GM10847 (cell line): ENCODE measurements around the gene OR6P1.

Experiments used
- POLR2A ChIP-seq: IDR thresholded peaks from 2 replicates; pipeline ENCODE4 v1.6.1; 2011; ENCODE audit not compliant: insufficient read length; ENCODE audit errors: extremely low read depth

The OR6P1 gene, protein sequence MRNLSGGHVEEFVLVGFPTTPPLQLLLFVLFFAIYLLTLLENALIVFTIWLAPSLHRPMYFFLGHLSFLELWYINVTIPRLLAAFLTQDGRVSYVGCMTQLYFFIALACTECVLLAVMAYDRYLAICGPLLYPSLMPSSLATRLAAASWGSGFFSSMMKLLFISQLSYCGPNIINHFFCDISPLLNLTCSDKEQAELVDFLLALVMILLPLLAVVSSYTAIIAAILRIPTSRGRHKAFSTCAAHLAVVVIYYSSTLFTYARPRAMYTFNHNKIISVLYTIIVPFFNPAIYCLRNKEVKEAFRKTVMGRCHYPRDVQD

DNA sequence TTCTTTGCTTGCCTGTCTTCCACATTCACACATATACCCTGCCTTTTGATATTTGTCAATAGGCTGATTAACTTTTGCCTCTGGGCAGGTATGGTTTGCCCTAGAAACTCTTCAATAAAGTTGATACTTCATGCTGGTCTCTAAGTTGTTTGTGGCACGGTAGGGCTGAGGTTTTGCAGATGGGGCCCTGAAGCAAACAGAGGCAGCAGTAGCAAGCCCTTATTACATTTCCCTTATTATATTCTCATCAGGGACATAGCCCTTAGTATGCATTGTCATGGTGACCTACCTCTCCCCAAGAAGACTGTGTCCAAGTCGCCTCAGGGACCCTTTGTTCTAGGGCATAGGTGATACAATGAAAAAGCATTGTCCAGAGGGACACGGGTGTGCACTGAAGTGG, at the start of gene OR6P1:
Gene OR6P1, minus strand, starts transcription at position 101 of the 400 bp plus-strand sequence. CDS start 6,976 bp downstream, outside the sequence.
- TF ChIP-seq POLR2A: no peak

DNA sequence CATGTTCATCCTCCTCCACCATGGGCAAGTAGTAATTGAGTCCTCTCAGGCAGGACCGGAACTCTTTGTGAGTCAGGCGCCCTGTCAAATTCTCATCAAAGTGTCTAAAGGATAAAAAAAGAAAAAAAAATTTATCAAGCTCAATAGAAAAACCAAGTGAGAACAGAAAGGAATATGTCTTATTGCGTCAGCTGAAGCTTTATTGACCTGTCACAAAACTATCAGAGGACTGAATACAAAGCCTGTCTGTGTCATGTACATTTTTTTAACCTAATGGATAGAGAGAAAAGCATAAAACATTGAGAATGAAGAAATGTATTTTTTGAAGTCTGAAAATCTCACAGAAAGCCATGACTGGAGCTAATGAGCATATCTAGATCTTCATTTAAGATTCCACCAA, 43.4 kb upstream of the OR6P1 start:
- TF ChIP-seq POLR2A: no peak

DNA sequence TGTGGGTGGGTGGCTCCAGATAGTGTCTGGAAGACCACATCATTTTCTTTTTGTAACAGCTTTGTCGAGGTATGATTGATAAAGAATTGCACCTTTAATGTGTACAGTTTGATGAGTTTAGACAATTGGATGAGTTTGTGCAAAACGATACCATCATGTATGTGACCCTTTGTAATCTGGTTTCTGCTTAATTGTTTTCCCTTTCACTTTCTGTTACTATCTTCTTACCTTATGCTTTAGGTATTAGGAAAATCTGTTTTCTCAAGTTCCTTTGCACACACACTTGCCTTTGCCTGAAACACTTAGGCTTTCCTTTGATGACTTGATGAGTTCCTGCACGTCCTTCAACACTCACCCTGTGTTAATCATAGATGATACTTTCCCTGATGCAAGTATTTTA, 41.5 kb upstream of the OR6P1 start:
- TF ChIP-seq POLR2A: no peak

DNA sequence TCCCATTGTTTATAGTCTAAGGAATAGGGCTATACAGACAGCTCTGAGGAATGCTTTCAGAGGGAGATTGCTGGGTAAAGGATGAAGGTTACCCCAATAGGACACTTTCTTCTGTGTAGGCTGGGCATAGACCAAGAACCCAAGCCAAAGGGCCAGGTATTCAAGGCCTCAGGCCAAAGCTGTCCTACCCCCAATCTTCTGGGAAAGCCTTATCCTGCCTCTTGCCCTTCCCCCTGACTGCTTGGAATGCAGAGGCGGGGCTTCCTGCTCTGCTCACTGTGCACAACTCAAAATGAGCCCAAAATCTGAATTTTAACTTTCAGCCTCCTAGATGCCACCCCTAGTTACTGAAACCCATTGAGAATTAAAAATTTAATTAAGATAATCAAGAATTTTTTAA, 36.9 kb upstream of the OR6P1 start:
- no peak for TF ChIP-seq POLR2A

DNA sequence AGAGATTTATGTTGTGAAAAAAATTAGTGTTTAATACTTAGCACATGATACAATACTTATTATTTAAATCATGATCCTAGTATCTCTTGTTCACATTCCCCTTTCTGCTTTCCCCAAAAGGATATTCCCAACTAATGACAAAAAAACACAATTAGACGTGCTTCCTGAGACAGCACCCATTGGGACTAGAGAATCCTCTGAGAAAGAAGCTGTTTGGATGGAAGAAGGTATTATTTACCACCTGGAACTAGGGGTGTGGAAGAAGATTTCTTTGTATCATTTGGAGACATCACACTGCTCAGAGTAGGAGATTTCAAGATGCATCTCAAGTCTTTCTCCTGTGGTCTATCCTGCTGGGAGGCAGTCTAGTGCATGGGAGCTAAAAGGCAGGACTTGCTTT, 34.6 kb upstream of the OR6P1 start, which contains the start of gene OR10Z1:
Gene OR10Z1, plus strand, starts transcription at position 301 of the 400 bp plus-strand sequence. CDS start 1,171 bp downstream, outside the sequence.
- no peak for TF ChIP-seq POLR2A

DNA sequence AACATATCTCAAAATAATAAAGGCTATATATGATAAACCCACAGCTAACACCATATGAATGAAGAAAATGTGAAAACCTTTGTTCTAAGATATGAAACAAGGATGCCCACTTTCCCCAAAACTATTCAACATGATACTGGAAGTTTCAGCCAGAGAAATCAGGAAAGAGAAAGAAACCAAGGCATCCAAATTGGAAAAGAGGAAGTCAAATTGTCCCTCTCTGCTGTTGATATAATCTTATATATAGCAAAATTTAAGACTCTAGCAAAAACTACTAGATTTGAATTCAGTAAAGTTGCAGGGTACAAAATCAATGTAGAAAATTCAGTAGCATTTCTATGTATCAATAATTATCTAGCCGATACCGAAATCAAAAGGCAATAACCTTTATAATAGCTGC, 30.4 kb upstream of the OR6P1 start:
- TF ChIP-seq POLR2A: no peak

DNA sequence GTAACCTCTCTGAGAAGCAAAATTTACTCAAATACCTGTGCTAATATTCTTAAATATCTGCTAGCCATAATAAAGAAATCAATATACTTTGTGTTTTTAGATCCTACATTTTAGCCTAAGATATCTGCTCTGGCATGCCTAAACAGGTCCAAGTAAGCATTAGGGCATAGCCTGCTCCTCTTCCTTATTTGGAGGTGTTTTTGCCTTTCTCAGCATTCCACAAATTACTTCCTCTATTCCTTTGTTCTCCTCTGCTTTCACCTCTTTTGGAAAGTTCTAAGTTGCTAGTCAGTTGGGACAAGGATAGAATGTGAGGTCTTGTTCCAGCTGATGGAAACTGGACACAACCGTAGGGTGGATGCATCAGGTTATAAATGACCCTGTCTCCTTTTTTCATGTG, 16.6 kb upstream of the OR6P1 start:
- no peak for TF ChIP-seq POLR2A

DNA sequence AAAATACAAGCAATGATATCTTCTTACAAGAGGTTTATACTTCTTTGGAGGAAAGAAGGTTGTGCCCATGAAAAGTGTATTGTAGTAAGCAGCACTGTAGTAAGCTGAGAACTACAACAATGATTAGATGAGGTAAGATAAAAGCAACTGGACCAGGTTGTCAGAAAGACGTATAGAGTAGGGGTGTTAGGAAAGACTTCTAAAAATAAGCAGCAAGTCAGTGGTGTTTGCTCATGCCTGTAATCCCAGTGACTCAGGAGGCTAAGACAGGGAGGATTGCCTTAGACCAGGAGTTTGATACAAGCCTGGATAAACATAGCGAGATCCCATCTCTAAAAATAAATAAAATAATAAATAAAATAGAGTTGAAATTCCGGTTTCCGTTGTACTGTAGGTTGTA, 13.6 kb upstream of the OR6P1 start:
- no peak for TF ChIP-seq POLR2A

DNA sequence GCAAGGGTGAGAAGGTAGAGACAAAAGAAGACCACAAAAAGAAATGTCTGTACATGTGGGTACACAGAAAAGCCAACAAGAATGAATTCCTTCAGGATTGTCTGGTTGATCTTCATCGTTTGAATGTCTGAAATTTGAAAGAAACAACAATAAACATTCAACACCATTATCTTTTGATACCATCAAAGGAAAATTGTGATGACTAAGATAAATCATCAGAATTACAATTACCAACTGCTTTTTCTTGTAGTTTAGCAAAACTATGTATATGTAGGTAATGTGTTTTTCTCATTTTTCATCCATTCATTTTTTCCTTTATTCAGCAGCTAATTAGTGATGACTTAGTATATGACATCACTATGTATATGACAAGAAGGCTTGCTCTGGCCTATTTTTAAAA, 9.4 kb upstream of the OR6P1 start, which contains the start of gene OR10X1:
Gene OR10X1, minus strand, starts transcription at position 167 of the 400 bp plus-strand sequence. Its CDS starts 0 bp downstream, at position 167.
- no peak for TF ChIP-seq POLR2A

DNA sequence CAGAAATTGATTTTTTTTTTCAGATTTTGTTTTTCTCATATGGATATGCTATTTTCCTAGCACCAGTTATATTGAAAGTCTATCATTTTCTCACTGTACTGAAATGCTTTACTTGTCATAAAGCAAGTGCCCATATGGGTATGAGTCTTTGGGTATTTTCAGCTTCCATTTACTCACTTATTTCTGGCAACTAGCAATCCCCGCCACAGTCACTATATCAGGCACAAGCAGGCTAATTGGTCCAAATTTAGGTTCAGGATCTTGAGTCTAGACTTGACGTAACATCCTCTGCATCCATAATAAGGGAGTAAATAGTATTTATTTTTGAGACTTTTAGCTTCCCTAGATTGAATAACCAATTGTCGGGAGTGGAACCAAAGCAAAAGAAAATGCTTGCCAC, 7.2 kb upstream of the OR6P1 start:
- no peak for TF ChIP-seq POLR2A

DNA sequence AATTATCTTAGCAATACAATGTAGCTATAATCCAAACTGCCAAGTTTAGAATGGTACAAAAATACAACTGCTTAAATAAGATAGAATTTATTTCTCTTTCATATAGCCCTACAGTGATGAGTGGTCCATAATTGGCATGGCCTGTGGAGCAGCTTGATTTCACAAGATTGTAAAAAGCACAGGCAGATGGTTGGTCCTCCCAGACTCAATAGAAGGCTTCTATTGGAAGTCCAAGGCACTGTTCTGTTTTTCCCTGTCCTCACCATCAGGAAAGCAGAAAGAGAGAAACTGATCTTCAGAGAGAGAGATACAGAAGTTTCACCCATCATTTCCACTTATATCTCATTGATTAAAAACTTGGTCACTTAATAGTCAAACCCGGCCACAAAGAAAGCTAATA, 1.8 kb upstream of the OR6P1 start:
- TF ChIP-seq POLR2A: no peak

DNA sequence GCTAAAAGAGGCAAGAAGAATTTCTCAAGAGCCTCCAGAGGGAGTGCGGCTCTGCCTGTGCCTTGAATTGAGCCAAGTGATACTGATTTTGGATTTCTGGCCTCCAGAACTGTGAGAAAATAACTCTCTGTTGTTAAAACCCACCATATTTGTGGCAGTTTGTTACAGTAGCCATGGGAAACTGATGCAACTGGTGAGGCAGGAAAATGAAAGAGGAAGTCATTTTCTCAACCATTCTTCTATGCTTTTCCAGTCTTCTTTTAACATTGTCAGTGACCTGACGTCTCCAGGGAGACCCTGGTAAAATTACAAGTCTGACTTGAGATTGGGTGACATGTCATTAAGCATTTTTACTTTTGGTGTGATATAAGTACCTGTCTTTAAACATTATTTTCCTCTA, 5.8 kb downstream of the OR6P1 start:
- TF ChIP-seq POLR2A: no peak

DNA sequence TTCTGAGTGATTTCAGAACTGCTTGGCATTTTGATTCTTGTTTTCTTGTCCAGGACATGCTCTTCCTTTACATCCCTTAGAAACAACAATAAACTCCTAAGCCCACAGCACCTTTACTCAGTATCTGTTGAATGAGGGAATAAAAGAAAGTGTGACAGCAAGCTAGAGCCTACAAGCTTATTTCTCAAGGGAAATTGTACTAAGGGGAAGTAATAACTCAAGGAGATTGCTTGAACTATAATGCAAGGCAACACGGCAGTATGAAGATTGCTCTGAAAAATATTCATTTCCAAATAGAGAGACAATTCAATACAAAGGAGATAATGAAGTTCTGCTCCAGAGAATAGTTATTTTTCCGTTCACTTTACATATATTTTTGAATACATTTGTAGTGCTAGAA, 6.5 kb downstream of the OR6P1 start:
- no peak for TF ChIP-seq POLR2A

DNA sequence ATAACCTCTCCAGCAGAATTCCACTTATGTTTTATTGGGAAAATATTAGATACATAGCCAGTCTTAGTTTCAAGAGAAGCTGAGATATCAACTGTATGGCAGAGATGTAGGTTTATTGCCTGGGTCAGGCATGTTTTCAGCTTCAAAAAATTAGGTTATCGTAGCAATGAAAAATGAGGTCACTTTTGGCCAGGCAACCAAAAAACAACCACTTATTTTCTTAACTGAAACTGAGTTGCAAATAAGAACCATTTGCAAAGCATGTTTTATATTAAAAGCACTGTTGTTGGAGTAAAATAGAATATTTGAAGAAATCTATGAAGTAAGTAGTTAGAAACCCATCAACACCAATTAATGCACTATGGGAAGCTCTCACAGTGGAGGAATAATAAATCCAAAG, 10.7 kb downstream of the OR6P1 start:
- TF ChIP-seq POLR2A: no peak

DNA sequence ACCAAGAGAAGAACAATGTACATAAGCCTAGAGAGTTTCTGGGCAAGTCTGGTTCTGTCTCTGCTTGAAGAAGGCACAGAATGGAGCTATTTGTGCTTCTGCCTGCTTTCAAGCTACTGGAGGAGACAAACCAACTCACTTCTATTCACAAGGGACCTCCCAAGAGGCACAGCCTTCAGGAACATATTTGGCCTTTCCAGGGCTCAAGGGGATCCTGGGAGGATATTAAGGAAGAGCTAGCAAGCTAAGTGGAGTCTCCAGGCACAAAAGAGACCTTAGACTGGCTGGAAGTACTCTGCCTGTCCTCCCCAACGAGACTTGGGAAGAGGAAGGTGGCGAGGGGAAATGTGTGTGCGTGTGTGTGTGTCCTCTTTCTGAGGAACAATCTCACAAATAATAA, 16.0 kb downstream of the OR6P1 start, which contains the start of gene OR6Y1:
Gene OR6Y1, minus strand, starts transcription at position 54 of the 400 bp plus-strand sequence. CDS start 6,300 bp downstream, outside the sequence.
- no peak for TF ChIP-seq POLR2A

DNA sequence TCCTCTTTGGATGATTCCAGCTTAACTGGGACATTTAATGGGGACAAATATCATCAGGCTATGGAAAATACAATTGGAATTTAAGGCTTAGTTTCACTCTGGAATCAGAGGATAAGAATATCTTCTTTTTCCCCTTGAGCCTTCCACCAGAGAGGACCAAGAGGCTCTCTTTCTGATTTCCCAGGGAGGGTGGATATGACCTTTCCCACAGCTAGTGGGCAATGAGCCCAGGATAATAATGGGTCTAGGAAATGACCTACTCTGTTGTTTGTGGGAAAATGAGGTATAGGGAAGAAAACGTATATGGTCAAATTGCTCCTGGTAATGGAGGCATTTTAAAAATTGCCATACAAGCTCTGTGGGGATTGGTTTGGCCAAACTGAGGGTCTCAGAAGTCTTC, 18.1 kb downstream of the OR6P1 start:
- TF ChIP-seq POLR2A: no peak

DNA sequence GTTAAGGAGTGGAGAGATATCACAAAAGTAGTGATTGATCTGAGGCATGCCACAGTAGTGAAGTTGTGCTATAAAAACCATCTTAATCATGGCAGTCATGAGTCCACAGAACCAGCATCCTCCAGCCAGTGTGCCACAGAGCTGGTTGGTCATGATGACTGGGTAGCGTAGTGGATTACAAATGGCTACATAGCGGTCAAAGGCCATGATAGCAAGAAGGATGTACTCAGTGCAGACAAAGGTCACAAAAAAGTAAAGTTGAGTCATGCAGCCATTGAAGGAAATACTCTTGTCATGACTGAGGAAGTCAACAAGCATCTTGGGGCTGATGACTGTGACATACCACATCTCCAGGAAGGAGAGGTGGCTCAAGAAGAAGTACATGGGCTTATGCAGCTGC, 22.8 kb downstream of the OR6P1 start:
- TF ChIP-seq POLR2A: no peak
